NCI-H510A treated with DMSO at 0.1 percent for 48 hours (cell line): ENCODE results near the gene HHEX.
"Not testable (repeated sequence)": the region's sequence is repeated elsewhere in the genome, so short reads cannot be mapped to it uniquely, and the experiment has no call there.

ENCODE experiments used
- DNase-seq: peaks from one replicate; lab custom pipeline; 2025; lab: John Stamatoyannopoulos, UW

Gene HHEX

GRCh38 chr10:92689663-92690210 is at the start of gene HHEX:
HHEX (plus strand) TSS chr10:92689955; CDS start chr10:92689987, 32 bp downstream.
- DNase-seq, result peak; percentile 41

GRCh38 chr10:92640107-92640506 is 49.6 kb upstream of the HHEX start:
- no peak for DNase-seq

GRCh38 chr10:92641492-92641891 is 48.3 kb upstream of the HHEX start:
- no peak for DNase-seq

GRCh38 chr10:92644921-92645320 is 44.8 kb upstream of the HHEX start:
- DNase-seq, result no peak

- not testable (repeated sequence) for DNase-seq
These were observed 38.9 kb upstream of the HHEX start for GRCh38 chr10:92650864-92651263.

GRCh38 chr10:92655426-92655825 is 34.3 kb upstream of the HHEX start:
- no peak for DNase-seq

- DNase-seq, result no peak
These were observed 33.3 kb upstream of the HHEX start for GRCh38 chr10:92656266-92656961.

GRCh38 chr10:92657024-92657423 is 32.7 kb upstream of the HHEX start:
- DNase-seq, result no peak

- no peak for DNase-seq
These were observed 26.9 kb upstream of the HHEX start for GRCh38 chr10:92662848-92663247.

- no peak for DNase-seq
These were observed 25.4 kb upstream of the HHEX start for GRCh38 chr10:92664322-92664721.

- DNase-seq, result no peak
These were observed 22.7 kb upstream of the HHEX start for GRCh38 chr10:92667078-92667477.

- DNase-seq, result no peak
These were observed 12.0 kb upstream of the HHEX start for GRCh38 chr10:92677708-92678107.

- DNase-seq, result no peak
These were observed 11.5 kb upstream of the HHEX start for GRCh38 chr10:92678206-92678605.

- no peak for DNase-seq
These were observed 8.4 kb upstream of the HHEX start for GRCh38 chr10:92681306-92681834.

GRCh38 chr10:92688573-92688926 is 1.2 kb upstream of the HHEX start:
- no peak for DNase-seq

- peak; percentile 32 for DNase-seq
These were observed 660 bp upstream of the HHEX start for GRCh38 chr10:92688927-92689662.

- peak; percentile 43 for DNase-seq
These were observed 608 bp downstream of the HHEX start for GRCh38 chr10:92690211-92690914.

GRCh38 chr10:92690915-92691590 is 1.3 kb downstream of the HHEX start:
- DNase-seq, result no peak

- DNase-seq, result no peak
These were observed 1.9 kb downstream of the HHEX start for GRCh38 chr10:92691591-92692079.

GRCh38 chr10:92692080-92692671 is 2.4 kb downstream of the HHEX start:
- no peak for DNase-seq
